ENCODE measurements around the gene ATAD5.
A peak's percentile ranks its signal among the peaks of the same experiment; 100 is the strongest.

ATAD5 gene

DNA sequence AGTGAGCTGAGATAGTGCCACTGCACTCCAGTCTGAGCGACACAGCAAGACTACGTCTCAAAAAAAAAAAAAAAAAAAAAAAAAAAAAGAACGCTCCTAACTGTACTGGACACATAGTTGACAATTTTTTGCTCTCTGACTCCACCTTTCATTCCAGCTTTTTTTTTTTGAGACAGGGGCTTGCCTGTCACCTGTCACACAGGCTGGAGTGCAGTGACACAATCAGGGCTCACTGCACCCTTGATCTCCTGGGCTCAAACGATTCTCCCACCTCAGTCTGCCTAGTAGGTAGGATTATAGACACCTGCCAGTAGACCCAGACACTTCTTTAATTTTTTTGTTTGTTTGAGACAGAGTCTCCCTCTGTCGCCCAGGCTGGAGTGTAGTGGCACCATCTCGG lies 4.7 kb upstream of the ATAD5 start:
- H3K4me1 Mint-ChIP-seq: peaks cover 30% of the 10 kb centered on the region
- no peak overlapping the region for H3K27ac Mint-ChIP-seq (ENCODE audit: low read depth)
- no peaks in the 10 kb centered on the region for H3K9me3 Mint-ChIP-seq
- no peaks in the 10 kb centered on the region for H3K27me3 Mint-ChIP-seq
- DNase-seq (ENCODE audit: low spot score in 2 of 2) (no peak), ATAC-seq (replicated peaks; ENCODE audit: extremely low read depth, poor library complexity, severe bottlenecking) (no peak)
- no peak overlapping the region for H3K4me3 Mint-ChIP-seq
- H3K36me3 Mint-ChIP-seq (ENCODE audit: insufficient read depth): peaks cover 12% of the 10 kb centered on the region

DNA sequence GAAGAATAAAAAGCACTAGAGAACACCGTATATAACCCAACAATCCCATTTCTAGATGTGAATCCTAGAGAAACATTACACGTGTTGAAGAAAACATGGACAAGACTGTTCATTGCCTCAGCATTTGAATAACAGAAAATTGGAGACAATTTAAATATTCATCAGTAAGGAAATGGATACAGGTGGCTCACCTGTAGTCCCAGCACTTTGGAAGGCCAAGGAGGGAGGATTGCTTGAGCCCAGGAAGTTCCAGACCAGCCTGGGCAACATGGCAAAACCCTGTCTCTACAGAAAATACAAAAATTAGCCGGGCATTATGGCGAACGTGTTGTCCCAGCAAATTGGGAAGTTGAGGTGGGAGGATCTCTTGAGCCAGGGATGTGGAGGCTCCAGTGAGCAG lies 2.7 kb upstream of the ATAD5 start:
- H3K4me3 Mint-ChIP-seq: no peak overlapping the region
- H3K4me1 Mint-ChIP-seq: peaks cover 31% of the 10 kb centered on the region
- no peak overlapping the region for H3K27ac Mint-ChIP-seq (ENCODE audit: low read depth)
- H3K9me3 Mint-ChIP-seq: no peaks in the 10 kb centered on the region
- peaks cover 11% of the 10 kb centered on the region for H3K36me3 Mint-ChIP-seq (ENCODE audit: insufficient read depth)
- DNase-seq (ENCODE audit: low spot score in 2 of 2) (no peak), ATAC-seq (replicated peaks; ENCODE audit: extremely low read depth, poor library complexity, severe bottlenecking) (no peak)
- no peaks in the 10 kb centered on the region for H3K27me3 Mint-ChIP-seq

DNA sequence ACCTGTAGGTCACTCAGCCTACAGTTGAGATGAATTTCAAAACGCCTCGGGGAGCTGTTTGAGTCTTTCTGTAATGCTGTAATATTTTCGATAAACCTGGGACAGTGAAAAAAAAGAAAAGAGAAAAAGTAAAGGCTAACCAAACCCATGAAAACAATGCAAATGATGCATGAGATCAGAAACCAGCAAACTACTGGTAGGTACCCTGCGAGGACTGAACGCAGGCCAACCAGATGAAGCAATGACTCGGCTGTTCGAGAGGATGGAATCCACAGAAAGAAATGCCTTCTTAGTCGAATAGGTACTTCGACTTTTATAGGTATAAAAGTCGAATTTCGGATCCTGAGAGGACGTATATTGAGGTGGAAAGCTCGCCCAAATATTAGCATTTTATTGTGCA lies 509 bp upstream of the ATAD5 start:
- Mint-ChIP-seq H3K4me3 (peak overlapping the region; percentile 96), H3K27me3 (no peaks in the 10 kb centered on the region), H3K4me1 (peaks cover 29% of the 10 kb centered on the region), H3K9me3 (no peaks in the 10 kb centered on the region), H3K36me3 (ENCODE audit: insufficient read depth) (peaks cover 11% of the 10 kb centered on the region), H3K27ac (ENCODE audit: low read depth) (peak overlapping the region; percentile 89)
- ATAC-seq (replicated peaks; ENCODE audit: extremely low read depth, poor library complexity, severe bottlenecking): peak; percentile 35
- no peak for DNase-seq (ENCODE audit: low spot score in 2 of 2)

DNA sequence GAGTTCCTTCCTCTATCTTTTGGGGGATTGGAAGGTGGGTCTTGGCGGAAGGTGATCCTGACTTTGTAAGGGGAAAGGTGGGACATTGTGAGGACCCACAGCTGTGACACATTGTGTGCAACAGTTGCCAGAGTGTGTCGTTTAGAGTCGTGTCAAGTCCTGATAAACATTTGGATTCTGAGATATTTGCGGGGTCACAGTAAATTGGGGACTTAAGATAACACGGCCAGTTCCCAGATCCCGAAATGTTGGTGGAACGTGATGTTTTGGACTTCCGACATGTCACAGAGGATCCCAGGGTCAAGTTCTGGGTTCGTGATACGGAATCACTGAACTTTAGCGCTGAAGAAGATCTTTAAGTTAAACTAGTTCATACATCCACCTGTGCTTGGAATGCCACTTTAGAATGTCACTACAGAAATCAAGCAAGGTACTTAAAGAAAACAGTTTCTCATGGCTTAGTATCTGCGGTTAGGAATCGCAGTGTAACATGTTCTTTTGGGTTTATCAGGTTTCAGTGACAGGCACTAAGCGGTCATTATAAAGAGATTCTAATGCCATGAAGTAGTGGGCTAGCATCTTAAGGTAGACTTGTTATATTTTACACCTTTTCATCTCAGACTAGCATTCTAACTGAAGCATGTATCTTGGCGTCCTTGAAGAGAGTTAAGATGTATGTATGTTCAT lies 815 bp downstream of the ATAD5 start:
- Mint-ChIP-seq H3K9me3 (no peaks in the 10 kb centered on the region), H3K4me1 (peaks cover 29% of the 10 kb centered on the region), H3K36me3 (ENCODE audit: insufficient read depth) (peaks cover 13% of the 10 kb centered on the region), H3K4me3 (peak overlapping the region; percentile 96), H3K27me3 (no peaks in the 10 kb centered on the region), H3K27ac (ENCODE audit: low read depth) (peak overlapping the region; percentile 89)
- DNase-seq (ENCODE audit: low spot score in 2 of 2) (no peak), ATAC-seq (replicated peaks; ENCODE audit: extremely low read depth, poor library complexity, severe bottlenecking) (no peak)

DNA sequence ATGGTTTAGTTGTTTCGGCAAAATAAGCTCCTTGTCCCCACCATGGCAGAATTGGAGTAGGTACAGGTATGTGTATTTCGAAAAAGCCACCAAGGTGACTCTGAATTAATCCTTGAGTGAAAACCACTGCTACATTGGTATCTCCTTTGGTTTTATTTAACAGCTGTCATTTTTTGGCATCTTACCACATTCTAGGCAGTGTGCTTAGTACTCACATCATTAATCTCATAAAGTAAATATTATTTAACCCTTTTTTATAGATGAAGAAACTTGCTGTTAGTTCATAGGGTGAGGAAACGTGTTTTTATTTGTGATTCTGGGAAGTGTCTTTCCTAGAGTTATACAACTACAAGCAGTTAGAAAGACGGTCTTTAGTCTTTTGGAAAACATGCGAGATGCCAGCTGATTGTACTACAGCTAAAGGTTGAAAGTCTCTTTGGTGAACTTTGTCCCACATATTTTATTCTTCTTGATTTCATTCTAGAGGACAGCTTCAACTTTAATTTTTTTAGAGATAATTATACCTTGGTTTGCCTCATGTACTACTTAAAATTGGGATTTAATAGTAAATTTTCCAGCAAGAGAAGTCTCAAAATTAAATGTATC lies 6.5 kb downstream of the ATAD5 start:
- H3K4me1 Mint-ChIP-seq: no peaks in the 10 kb centered on the region
- DNase-seq (ENCODE audit: low spot score in 2 of 2) (no peak), ATAC-seq (replicated peaks; ENCODE audit: extremely low read depth, poor library complexity, severe bottlenecking) (no peak)
- H3K4me3 Mint-ChIP-seq: no peak overlapping the region
- H3K9me3 Mint-ChIP-seq: no peaks in the 10 kb centered on the region
- H3K27me3 Mint-ChIP-seq: no peaks in the 10 kb centered on the region
- H3K36me3 Mint-ChIP-seq (ENCODE audit: insufficient read depth): peaks cover 16% of the 10 kb centered on the region
- H3K27ac Mint-ChIP-seq (ENCODE audit: low read depth): no peak overlapping the region

DNA sequence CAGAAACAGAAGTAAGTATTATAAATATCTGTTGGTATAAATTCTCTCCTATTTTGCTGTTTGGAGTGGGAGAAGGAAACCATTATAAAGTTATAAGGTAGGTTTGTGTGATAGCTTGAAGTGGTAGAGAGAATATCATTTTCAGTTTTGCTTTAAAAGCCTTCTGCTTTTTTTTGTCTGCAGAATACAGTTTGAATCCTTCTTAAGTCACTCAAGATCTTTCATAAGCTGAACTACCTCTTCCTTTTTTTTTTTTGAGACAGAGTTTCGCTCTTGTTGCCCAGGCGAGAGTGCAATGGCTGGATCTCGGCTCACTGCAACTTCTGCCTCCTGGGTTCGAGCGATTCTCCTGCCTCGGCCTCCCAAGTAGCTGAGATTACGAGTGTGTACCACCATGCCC lies 9.0 kb downstream of the ATAD5 start:
- H3K27ac Mint-ChIP-seq (ENCODE audit: low read depth): no peak overlapping the region
- no peak overlapping the region for H3K4me3 Mint-ChIP-seq
- ATAC-seq (replicated peaks; ENCODE audit: extremely low read depth, poor library complexity, severe bottlenecking) (no peak), DNase-seq (ENCODE audit: low spot score in 2 of 2) (no peak)
- H3K4me1 Mint-ChIP-seq: no peaks in the 10 kb centered on the region
- H3K27me3 Mint-ChIP-seq: no peaks in the 10 kb centered on the region
- H3K9me3 Mint-ChIP-seq: no peaks in the 10 kb centered on the region
- peaks cover 20% of the 10 kb centered on the region for H3K36me3 Mint-ChIP-seq (ENCODE audit: insufficient read depth)

DNA sequence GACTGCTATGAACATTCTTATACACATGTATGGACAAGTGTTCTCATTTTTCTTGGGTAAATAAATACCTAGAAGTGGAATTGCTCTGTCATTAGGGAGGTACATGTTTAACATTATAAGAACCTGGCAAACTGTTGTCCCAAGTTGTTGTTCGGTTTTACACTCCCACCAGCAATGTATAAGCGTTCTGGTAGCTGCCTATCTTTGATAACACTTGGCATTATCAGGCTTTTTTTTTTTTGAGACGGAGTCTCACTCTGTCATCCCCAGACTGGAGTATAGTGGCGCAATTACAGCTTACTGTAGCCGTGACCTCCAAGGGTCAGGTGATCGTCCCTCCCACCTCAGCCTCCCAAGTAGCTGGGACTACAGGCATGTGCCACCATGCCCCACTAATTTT lies 16.3 kb downstream of the ATAD5 start:
- no peaks in the 10 kb centered on the region for H3K27me3 Mint-ChIP-seq
- no peak for DNase-seq (ENCODE audit: low spot score in 2 of 2)
- no peak overlapping the region for H3K4me3 Mint-ChIP-seq
- H3K27ac Mint-ChIP-seq (ENCODE audit: low read depth): no peak overlapping the region
- no peaks in the 10 kb centered on the region for H3K9me3 Mint-ChIP-seq
- H3K36me3 Mint-ChIP-seq (ENCODE audit: insufficient read depth): peaks cover 12% of the 10 kb centered on the region
- ATAC-seq (replicated peaks; ENCODE audit: extremely low read depth, poor library complexity, severe bottlenecking): no peak
- no peaks in the 10 kb centered on the region for H3K4me1 Mint-ChIP-seq

DNA sequence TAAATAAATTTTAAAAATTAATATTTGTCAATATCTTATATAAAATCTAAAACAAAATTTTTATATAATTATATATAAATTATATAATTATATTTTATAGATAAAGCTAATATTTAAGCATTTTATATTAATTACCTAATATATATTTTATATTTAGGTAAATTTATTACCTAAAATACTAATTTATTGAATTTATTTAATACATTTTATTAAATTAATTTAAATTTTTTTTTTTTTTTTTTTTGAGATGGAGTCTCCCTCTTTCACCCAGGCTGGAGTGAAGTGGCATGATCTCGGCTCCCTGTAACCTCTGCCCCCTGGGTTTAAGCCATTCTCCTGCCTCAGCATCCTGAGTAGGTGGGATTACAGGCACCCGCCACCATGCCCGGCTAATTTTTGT lies 22.4 kb downstream of the ATAD5 start:
- Mint-ChIP-seq H3K4me3 (no peak overlapping the region), H3K4me1 (no peaks in the 10 kb centered on the region), H3K27ac (ENCODE audit: low read depth) (no peak overlapping the region), H3K9me3 (no peaks in the 10 kb centered on the region), H3K27me3 (no peaks in the 10 kb centered on the region), H3K36me3 (ENCODE audit: insufficient read depth) (peaks cover 15% of the 10 kb centered on the region)
- no peak for ATAC-seq (replicated peaks; ENCODE audit: extremely low read depth, poor library complexity, severe bottlenecking)
- no peak for DNase-seq (ENCODE audit: low spot score in 2 of 2)

DNA sequence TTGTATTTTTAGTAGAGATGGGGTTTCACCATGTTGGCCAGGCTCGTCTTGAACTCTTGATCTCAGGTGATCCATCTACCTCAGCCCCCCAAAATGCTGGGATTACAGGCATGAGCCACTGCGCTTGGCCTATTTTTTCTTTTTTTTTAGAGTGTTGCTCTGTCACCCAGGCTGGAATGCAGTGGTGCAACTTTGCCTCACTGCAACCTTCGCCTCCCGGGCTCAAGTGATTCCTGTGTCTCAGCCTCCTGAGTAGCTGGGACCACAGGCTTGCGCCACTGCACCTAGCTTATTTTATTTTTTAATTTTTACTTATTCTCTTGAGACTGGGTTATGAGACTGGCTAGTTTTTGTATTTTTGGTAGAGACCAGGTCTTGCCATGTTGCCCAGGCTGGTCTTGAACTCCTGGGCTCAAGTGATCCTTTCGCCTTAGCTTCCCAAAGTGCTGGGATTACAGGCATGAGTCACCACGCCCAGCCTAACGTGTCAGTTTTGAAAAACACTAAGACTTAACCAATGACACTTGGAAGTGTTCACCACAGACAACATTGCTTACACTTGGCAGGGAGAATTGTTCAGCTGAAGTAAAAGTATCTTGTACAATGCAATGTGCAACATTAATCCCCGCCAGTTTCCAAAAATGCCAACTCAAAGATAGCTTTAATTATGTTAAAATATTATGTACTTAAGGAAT lies 26.9 kb downstream of the ATAD5 start:
- DNase-seq (ENCODE audit: low spot score in 2 of 2): no peak
- Mint-ChIP-seq H3K4me3 (no peak overlapping the region), H3K9me3 (no peaks in the 10 kb centered on the region), H3K27ac (ENCODE audit: low read depth) (no peak overlapping the region), H3K36me3 (ENCODE audit: insufficient read depth) (peaks cover 22% of the 10 kb centered on the region), H3K27me3 (no peaks in the 10 kb centered on the region), H3K4me1 (no peaks in the 10 kb centered on the region)
- no peak for ATAC-seq (replicated peaks; ENCODE audit: extremely low read depth, poor library complexity, severe bottlenecking)

DNA sequence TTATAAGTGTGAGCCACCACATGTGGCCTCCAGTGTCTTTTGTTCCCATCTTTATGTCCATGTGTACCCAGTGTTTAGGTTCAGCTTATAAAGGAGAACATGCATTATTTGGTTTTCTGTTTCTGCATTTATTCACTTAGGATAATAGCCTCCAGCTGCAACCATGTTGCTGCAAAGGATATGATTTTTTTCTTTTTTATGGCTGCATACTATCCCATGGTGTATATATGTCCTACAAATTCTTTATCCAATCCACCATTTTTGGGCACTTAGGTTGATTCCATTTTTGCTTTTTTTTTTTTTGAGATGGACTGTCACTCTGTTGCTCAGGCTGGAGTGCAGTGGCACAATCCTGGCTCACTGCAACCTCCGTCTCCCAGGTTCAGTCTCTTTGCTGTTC lies 32.9 kb downstream of the ATAD5 start:
- Mint-ChIP-seq H3K9me3 (no peaks in the 10 kb centered on the region), H3K27ac (ENCODE audit: low read depth) (no peak overlapping the region), H3K4me3 (no peak overlapping the region), H3K27me3 (no peaks in the 10 kb centered on the region), H3K4me1 (no peaks in the 10 kb centered on the region), H3K36me3 (ENCODE audit: insufficient read depth) (peaks cover 12% of the 10 kb centered on the region)
- no peak for DNase-seq (ENCODE audit: low spot score in 2 of 2)
- no peak for ATAC-seq (replicated peaks; ENCODE audit: extremely low read depth, poor library complexity, severe bottlenecking)

DNA sequence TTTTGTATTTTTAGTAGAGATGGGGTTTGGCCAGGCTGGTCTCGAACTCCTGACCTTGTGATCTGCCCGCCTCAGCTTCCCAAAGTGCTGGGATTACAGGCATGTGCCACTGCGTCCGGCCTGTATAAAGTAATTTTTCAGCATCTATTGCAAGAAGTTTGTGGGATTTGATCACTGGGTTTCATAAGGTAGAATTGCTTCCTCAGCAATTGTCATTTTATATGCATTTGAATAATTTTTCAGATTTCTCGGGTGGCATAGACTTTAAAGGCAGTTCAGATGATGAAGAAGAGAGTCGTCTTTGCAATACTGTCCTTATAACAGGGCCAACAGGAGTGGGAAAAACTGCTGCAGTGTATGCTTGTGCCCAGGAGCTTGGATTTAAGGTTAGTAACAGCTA lies 37.2 kb downstream of the ATAD5 start:
- no peak for DNase-seq (ENCODE audit: low spot score in 2 of 2)
- no peak for ATAC-seq (replicated peaks; ENCODE audit: extremely low read depth, poor library complexity, severe bottlenecking)
- no peaks in the 10 kb centered on the region for H3K27me3 Mint-ChIP-seq
- no peaks in the 10 kb centered on the region for H3K9me3 Mint-ChIP-seq
- H3K4me1 Mint-ChIP-seq: no peaks in the 10 kb centered on the region
- peaks cover 11% of the 10 kb centered on the region for H3K36me3 Mint-ChIP-seq (ENCODE audit: insufficient read depth)
- no peak overlapping the region for H3K27ac Mint-ChIP-seq (ENCODE audit: low read depth)
- no peak overlapping the region for H3K4me3 Mint-ChIP-seq

DNA sequence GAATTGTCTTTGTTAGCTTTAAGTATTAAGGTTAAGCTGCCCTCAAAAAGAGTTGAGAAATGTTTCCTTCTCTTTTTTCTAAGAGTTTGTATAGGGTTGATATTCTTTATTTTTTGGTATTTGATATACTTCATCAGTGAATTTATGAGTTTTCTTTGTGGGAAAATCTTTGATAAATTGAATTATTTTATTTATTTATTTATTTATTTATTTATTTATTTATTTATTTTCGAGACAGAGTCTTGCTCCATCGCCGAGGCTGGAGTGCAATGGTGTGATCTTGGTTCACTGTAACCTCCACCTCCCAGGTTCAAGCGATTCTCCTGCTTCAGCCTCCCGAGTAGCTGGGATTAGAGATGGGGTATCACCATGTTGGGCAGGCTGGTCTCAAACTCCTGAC lies 54.4 kb downstream of the ATAD5 start:
- ATAC-seq (replicated peaks; ENCODE audit: extremely low read depth, poor library complexity, severe bottlenecking) (no peak), DNase-seq (ENCODE audit: low spot score in 2 of 2) (no peak)
- Mint-ChIP-seq H3K27me3 (no peaks in the 10 kb centered on the region), H3K4me3 (no peak overlapping the region), H3K9me3 (no peaks in the 10 kb centered on the region), H3K27ac (ENCODE audit: low read depth) (no peak overlapping the region), H3K4me1 (no peaks in the 10 kb centered on the region), H3K36me3 (ENCODE audit: insufficient read depth) (peaks cover 9% of the 10 kb centered on the region)

DNA sequence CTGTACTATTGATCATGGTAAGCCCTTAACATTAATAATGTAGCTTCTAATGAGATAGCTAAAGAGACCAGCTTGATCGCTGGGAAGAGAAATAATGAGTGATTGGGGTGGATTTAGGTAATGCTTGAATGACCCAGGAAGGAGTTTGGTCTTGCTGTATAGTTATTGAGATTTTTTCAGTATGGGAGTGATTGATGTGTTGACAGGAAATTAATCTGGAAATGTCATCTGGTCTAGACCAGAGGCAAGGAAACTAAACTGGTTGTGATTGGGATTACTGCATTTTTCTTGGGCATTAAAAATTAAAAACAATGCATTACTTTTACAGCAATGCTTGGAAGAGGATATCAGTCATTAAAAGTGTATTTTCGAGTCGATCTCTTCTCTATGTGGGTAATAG lies 62.5 kb downstream of the ATAD5 start:
- DNase-seq (ENCODE audit: low spot score in 2 of 2) (no peak), ATAC-seq (replicated peaks; ENCODE audit: extremely low read depth, poor library complexity, severe bottlenecking) (no peak)
- peaks cover 10% of the 10 kb centered on the region for H3K36me3 Mint-ChIP-seq (ENCODE audit: insufficient read depth)
- H3K27ac Mint-ChIP-seq (ENCODE audit: low read depth): no peak overlapping the region
- no peaks in the 10 kb centered on the region for H3K4me1 Mint-ChIP-seq
- H3K4me3 Mint-ChIP-seq: no peak overlapping the region
- H3K27me3 Mint-ChIP-seq: no peaks in the 10 kb centered on the region
- no peaks in the 10 kb centered on the region for H3K9me3 Mint-ChIP-seq

Measured in central memory CD8-positive, alpha-beta T cell (primary cell).